NCI-H69 (cell line): ENCODE results near the gene B3GALT6.
A peak's percentile ranks its signal among the peaks of the same experiment; 100 is the strongest.
"Not testable (repeated sequence)": the region's sequence is repeated elsewhere in the genome, so short reads cannot be mapped to it uniquely, and the experiment has no call there.

ENCODE experiments used
- DNase-seq: peaks from one replicate; lab custom pipeline; 2025; lab: John Stamatoyannopoulos, UW

Gene B3GALT6

DNA sequence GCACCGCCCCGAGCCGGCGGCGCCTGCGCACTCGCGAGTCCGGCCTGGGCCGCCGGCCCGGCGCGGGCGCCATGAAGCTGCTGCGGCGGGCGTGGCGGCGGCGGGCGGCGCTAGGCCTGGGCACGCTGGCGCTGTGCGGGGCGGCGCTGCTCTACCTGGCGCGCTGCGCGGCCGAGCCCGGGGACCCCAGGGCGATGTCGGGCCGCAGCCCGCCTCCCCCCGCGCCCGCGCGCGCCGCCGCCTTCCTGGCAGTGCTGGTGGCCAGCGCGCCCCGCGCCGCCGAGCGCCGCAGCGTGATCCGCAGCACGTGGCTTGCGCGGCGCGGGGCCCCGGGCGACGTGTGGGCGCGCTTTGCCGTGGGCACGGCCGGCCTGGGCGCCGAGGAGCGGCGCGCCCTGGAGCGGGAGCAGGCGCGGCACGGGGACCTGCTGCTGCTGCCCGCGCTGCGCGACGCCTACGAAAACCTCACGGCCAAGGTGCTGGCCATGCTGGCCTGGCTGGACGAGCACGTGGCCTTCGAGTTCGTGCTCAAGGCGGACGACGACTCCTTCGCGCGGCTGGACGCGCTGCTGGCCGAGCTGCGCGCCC is at the start of gene B3GALT6:
B3GALT6 (plus strand) TSS at position 30 of the 588 bp plus-strand sequence; CDS start at position 72, 42 bp downstream.
- no peak for DNase-seq

DNA sequence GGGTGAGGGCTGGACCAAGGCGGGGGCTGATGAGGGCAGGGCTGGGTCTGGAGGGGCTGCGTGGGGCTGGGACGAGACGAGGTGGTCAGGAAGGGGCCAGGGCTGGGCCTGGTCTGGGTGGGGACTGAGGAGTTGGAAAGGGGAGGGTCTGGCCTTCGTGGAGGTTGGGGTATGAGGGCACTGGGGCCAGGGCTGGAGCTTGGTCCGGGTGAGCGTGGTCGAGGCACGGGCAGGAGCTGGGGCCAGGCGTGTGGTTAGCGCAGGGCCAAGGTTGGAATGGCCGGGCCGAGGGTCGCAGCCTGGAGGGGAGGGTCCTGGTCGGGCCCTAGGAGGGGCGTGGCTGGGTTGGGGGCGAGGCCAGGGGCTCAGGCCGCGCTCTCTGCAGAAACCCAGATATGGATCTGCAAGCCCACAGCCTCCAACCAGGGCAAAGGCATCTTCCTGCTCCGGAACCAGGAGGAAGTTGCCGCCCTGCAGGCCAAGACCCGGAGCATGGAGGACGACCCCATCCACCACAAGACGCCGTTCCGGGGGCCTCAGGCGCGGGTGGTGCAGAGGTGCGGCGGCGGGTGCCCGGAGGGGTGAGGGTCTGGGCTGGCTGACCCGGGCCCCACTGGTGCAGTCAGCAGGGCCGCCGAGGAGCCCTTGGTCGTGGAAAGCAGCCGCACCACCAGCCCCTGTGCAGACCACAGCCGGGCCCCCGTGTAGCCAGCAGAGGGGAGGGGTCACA is 49.4 kb upstream of the B3GALT6 start:
- no peak for DNase-seq

DNA sequence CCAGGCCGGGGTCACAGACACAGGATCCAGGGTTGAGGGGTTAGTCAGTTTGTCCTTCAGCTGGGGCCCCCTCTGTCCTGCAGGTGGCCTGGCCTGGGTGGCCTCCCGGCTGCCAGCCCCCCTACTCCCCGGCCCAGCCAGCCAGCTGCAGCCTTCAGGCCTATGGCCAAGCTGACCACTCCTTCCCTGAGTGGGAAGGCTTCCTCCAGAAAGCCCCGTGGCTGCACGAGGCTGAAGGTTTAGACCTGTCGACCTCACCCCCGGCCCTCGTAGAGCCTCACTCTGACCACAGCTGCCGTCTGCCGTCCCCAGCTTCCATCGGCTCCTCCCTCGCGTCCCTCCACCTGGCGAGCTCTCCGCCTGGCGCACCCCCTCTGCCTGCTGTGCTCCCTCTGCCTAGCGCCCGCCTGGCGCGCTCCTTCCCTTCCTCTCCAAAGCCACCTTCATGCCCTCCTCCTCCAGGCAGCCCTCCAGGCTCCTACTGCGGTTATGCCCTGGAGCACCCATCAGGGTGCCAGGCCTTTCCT is 48.8 kb upstream of the B3GALT6 start:
- no peak for DNase-seq

- DNase-seq = no peak
These were observed 47.9 kb upstream of the B3GALT6 start for GRCh38 chr1:1183833-1184775.

- DNase-seq = no peak
These were observed 46.8 kb upstream of the B3GALT6 start for GRCh38 chr1:1185101-1185765.

DNA sequence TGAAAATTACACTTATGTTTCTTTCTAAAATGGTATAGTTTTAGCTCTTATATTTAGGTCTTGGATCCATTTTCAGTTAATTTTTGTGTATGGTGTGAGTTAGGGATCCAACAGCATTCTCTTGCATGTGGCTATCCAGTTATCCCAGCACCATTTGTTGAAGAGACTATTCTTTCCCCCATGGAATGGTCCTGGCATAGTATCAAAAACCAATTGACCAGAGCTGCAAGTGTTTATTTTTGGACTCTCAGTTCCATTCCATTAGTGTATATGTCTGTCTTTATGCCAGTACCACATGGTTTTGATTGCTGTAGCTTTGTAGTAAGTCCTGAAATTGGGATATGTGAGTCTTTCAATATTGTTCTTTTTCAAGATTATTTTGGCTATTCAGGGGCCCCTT is 44.1 kb upstream of the B3GALT6 start:
- DNase-seq = no peak

DNA sequence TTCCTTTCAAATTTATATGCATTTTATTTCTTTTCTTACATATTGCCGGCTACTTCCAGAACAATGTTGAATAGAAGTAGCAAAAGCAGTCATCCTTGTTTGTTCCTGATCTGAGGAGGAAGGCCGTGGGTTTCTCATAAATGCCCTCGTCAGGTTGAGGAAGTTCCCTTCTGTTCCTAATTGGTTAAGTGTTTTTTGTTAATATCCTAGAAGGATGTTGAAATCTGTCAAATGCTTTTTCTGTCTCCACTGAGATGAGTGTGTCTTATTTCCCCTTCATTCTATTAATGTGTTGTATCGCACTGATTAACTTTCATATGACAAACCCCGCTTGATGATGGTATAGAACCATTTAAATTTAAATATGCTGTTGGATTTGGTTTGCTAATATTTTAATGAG is 42.9 kb upstream of the B3GALT6 start:
- no peak for DNase-seq

DNA sequence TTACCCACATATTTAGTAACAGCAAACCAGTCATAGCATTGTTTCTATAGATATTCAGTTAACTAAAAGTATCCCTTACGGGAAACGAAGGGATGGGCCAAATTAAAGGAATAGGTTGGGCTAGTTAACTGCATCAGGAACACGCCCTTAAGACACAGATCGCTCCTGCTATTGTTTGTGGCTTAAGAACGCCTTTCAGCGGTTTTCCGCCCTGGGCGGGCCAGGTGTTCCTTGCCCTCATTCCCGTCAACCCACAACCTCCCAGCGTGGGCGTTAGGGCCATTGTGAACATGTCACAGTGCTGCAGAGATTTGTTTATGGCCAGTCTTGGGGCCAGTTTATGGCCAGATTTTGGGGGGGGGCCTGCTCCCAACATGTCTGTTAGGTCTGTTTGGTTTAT is 40.3 kb upstream of the B3GALT6 start:
- DNase-seq = no peak

GRCh38 chr1:1194723-1195122 is 37.3 kb upstream of the B3GALT6 start:
- no peak for DNase-seq

DNA sequence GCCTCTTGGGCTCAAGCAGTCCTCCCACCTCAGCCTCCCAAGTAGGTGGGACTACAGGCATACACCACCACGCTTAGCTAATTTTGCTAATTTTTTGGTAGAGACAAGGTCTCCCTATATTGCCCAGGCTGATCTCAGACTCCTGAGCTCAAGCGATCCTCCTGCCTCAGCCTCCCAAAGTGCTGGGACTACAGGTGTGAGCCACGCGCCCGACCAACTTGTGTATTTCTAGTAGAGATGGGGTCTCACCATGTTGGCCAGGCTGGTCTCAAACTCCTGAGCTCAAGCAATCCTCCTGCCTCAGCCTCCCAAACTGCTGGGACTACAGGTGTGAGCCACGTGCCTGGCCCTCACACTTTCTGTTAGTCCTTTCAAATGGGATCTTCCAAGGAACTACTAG is 36.3 kb upstream of the B3GALT6 start:
- not testable (repeated sequence) for DNase-seq

GRCh38 chr1:1196431-1197187 is 35.4 kb upstream of the B3GALT6 start:
- DNase-seq = no peak

DNA sequence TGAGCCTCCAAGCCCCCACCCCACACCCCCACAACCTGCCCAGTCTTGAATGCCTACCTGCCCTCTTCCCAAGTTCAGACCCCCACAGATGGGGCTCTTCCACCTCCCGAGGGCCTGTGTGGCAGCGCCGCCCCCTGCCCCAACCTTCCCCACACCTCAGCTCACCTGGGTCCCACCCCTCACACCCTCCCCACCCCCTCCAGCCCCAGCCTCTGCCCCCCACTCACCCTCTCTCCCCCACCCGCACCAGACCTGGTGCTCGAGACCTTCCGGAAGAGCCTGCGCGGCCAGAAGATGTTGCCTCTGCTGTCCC is 34.9 kb upstream of the B3GALT6 start:
- DNase-seq = no peak

- no peak for DNase-seq
These were observed 34.2 kb upstream of the B3GALT6 start for GRCh38 chr1:1197551-1198422.

DNA sequence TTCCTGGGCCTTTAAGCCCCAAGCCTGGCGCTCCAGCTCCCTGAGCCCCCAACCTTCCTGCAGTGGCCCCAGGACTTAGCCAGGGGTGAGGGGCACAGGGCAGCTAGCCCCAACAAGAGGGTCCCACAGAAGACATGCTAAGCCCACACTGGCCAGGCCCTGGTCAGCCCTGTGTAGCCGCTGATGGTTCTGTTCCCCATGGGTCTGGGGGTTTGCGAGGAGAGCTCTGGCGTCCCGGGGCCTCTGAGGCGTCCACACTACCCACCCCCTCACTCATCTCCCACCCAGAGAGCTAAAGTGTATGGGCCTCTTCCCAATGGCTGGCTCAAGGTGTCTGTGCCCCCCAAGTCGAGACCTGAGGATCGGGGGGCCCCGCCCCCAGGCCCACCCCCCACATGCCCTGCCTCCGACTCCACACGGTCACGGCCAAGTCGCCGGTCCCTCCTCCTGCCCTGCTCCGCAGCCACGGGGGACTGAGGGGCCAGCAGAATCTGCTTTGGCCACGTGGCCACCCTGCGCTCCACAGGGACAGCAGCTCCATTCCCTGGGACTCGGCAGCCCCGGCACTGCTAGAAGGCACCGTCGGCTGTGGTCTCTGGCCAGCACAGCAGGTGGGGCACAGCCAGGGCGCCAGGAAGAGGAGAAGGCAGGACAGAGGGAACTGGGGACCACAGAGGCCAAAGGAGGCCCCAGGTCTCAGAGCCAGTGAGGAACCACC is 33.5 kb upstream of the B3GALT6 start:
- no peak for DNase-seq

DNA sequence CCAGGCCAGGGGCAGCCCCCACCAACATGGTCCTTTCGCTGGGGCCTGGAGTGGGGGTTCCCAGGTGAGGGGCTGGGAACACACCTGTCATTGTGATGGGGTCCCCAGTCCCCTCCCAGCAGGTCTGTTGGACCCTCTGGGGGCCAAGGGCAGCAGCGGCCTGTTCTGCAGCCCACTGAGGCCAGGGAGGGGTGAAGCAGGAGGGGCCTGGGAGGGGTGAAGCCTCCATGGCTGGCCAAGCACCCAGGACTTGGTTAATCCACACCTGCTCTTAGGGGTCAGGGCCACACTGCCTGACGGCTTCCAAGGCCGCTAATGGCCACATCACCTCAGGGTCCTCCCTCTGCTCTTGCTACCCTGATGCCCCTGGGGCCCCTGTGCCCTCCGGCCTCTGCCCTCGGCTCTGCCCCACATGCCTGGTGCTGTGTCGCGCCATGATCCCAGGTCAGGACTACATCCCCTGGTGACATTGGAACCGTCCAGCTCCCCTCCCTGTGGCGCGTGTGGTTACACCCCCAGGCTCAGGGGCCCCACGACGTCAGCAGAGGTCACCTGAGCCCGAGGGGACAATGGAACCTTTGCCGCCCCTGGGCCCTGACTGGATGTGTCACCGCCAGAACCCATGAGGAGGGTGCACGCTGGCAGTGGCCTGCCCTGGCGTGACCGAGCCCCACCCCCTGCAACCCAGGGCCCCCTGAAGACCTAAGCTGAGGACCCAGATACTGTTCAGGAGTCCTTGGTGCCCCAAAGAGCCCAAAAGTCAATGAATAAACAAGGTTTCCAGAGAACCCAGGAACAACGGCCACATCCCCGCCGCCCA is 32.7 kb upstream of the B3GALT6 start:
- no peak for DNase-seq

DNA sequence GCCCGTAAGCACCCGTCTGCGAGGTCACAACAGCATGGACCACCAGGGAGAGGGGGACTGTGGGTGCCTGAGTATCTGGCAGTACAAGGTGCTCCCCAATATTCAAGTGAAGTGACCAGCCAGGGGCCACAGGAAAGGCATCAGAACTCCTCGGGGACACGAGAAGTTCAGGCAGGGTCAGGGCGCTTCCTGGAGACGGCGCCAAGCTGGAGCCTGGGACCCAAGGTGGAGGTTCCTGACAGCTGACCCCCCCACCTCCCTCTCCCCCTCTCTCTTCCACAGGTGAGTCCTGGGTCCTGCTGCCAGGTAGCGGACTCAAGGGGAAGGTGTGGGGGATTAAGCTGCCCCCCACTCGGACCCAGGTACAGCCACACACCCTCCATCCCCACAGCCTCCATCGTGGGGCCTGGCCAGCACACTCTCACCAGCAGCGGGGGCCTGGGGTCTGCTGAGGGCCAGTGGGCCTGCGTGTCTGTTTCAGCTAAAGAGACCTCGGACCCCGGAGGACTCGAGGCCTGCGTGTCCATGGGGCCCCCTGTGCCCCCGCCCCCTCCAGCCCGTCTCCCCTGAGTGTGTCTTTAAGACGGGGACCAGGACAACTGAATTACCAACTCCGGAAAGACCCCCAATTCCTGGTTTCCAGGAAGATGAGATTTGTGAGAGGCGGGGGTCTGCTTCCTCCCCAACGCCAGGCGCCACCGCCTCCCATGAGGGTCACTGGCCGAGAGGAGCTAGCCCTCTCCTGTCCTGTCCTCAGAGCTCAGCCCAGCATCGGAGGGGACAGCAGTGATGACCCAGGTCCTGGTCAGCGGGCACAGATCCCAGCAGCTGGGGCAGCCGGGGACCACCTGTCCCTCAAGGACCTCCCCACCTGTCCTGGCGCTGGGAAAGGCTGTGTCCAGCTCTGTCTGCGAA is 31.8 kb upstream of the B3GALT6 start:
- no peak for DNase-seq

DNA sequence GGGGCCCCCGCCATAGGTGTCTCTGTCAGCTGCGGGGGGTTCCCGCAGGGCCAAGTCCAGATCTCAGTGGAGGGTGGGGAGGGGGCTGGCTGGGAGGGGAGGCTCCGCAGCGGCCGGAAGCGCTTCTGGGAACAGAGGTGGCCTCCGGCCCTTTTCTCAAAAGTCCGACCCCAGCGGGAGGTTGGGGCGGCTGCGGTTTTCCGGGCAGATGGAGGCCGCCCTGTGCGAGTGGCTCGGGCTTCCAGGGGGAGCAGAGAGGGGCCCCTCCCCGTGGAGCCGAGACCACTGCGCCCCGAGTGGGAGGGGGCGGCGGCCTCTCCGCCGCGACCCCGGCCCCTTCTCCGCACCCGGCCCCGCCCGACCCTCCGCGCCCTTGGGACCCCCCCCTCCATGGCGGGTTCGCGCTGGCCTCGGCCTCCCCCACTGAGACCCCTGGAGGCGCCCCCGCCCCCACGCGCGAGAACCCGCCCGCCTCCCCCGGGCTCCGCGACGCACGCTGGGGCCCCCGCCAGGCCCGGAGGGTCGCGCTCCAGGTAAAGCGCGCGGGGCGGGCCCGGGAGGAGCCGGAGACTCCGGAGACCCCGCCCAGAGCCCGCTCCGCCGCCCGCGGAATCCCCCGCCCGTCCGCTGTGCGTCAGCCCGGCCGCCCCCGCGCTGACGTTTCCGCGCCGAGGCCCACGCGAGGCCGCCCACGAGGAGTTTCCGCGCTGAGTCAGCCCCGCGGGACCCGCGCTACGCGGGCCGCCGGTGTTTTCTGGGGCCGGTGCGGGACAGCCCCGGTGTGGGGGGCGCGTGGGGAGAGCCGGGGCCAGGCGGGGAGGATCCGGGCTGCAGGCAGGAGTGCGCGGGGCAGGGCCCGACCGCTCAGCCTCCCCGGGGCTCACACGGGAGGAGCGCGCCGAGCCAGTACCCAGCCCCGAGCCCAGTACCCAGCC is 30.9 kb upstream of the B3GALT6 start:
- DNase-seq = peak; percentile 62
